ENCODE results near the gene RERE.

Gene RERE

GRCh38 chr1:8565802-8566201 is 251.6 kb downstream of the RERE start:
- FAIRE-seq, result no peak

DNA sequence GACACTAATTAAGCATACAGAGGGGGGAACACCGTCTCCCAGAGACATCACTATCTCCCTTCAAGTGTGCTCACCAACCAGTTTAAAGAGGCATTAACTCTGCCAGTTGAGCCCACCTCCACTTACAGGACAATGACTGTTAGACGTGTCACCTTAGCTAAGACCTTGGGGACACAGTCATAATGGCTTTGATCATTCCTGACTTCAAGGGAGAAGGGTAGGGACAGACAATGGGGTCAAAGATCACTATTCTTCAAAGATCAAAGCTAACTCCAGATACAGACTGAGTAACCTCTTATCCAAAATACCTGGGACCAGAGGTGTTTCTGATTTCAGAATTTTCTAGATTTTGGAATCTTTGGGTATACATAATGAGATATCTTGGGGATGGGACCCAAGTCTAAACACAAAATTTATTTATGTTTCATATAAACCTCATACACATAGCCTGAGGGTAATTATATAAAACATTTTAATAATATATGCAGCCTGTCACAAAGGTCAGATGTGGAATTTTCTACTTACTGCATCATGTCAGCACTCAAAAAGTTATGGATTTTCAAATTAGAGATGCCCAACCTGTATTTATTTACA is 253.4 kb downstream of the RERE start:
- FAIRE-seq, result no peak

DNA sequence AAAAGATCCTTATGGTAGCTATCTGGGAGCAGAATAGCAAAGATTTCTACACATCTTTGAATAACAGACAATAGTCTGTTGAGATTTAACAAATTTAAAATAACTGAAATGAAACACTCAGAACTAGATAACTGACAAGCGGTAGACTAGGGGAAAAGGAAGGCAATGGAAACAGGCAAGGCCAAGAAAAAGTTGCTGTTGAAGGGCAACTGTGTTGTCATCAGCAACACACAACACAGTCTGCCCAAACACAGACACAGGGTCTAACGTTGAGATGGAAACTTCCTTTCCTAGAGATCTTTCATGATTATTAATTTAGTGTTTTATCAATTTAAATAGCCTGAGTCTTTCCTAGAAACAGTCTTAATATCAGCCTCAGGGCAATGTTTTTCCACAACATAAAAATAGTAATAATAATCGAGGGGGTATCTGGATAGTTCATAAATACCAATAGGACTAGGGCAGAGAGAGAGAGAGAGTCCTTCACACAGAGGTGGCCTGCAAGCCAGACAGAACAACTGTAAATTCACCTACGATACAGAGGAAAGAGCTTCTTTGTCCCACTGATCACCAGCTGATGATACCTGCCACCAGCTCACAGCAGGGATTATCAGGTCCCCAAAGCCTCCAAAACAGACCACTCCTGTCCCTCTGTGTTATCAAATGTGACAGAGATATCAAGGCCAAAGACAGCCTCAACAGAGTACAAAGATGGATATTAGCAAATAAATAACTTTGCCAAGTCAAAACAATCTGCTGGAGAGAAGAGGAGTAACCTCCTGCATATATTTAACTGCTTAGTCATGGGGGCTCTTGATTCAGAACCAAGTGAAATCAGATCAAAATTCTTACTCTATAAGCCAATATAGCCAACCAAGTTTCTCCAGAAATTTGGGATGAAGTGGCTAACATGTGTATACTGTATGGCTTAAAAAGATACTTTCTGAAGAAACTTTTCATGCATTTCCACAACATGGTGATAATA is 254.3 kb downstream of the RERE start:
- FAIRE-seq, result no peak

DNA sequence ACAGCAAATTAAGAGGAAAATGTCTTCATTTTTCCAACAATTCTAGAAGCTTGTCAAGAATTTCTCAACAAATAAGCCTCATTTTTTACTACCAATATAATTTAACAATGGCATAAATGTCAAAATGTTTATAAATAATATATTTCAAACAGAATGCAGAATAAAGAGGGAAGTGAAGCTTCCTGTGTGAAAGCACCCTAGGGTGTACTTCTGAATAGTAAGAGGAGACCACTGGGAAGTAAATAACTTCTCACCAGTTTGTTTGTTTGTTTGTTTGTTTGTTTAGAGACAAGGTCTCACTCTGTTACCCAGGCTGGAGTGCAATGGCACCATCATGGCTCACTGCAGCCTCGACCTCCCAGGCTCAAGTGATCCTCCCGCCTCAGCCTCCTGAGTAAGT is 255.2 kb downstream of the RERE start:
- no peak for FAIRE-seq

- FAIRE-seq, result no peak
Observed at GRCh38 chr1:8560611-8561544, 256.6 kb downstream of the RERE start.

DNA sequence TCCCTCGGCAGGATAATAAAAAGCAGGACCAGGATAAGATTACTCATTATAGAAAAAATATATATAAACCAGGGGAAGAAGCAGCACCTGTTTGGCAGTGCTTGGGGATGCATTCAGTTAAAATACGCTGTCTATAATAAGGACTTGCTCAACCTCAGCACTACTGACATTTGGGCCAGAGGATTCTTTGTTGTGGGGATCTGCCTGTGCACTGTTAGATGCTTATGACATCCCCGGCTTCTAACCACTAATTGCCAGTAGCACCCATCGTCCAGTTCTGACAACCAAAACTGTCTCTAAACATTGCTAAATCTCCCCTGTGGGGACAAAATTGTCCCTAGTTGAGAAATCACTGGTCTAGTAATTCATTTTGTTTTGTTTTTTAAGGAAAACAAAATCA is 257.4 kb downstream of the RERE start:
- no peak for FAIRE-seq

DNA sequence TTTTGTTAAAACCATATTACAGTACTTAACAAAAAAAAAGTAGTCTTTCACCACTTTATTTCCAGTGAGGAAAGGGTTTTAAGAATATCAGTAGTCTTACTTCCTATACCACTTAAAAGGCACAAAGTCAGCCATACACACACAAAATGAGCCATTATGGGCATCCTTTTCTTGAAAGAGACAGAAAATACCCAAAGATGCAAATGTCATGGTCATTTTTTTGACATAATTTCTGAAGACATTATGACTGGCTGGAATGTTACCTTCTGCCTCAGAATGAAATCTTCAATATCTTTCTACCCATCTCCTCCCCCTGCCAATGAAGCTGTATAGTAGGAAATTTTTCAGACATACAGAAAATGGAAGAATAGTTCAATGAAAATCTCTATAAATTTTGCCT is 261.9 kb downstream of the RERE start:
- no peak for FAIRE-seq

DNA sequence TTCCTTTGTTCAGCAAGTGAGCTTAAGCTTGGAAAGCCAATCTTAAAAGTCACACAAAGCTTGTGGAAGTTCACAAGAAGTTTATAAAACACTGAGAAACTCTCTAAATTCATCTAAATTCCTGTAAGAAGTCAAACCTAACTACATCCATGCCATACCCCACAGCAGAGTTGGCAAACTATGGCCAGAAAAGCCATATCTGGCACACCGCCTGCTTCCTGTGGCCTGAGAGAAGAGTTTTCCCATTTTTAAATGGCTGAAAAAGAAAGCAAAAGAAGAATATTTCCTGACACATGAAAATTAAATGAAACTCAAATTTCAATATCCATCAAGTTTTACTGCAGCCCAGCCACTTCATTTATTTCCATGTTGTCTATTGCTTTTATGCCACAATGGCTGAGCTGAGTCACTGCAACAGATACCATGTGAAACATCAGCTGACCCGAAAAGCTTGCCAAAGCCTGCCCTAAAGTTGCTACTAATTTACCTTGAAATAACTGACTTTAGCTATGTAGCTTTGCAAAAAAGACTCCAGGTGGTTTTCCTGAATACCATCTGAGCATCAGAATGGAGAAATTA is 262.4 kb downstream of the RERE start:
- no peak for FAIRE-seq

GRCh38 chr1:8552820-8553397 is 264.5 kb downstream of the RERE start:
- no peak for FAIRE-seq

GRCh38 chr1:8551613-8552489 is 265.6 kb downstream of the RERE start:
- FAIRE-seq, result no peak

GRCh38 chr1:8551057-8551456 is 266.4 kb downstream of the RERE start:
- no peak for FAIRE-seq

DNA sequence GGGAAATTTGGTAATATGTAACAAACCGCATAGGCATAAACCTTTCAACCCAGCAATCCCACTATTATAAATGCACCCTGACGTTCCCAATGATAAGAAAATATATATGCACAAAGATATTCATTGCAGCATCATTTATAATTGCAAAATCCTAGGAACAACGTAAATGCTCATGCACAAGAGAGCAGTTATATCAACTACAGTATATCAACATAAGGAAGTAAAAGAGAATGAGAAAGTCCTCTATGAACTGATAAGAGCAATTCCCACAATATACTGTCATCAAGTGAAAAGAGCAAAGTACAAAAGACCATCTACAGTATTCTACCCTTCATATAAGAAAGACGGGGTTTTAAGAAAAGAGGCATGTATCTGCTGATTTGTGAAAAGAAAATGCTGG is 269.6 kb downstream of the RERE start:
- FAIRE-seq, result no peak

DNA sequence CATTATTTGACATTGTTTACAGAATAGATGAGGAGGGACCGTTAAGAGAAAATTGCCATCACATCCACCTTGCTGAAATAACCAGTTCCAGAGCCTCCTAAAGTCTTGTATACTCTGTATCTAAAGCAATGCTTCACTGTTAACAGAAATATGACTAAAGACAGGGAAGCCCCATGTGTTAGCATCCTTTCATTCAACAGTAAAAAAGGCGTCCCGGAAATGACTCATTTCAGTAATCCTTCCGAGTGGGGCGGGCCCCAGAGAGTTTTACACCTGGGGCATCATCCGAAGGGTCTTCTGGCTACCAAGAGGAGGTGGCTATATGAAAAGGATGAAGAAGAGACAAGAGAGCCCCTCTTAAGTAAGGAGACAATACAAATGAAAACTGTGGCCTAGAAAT is 272.4 kb downstream of the RERE start:
- no peak for FAIRE-seq

GRCh38 chr1:8544644-8545043 is 272.8 kb downstream of the RERE start:
- no peak for FAIRE-seq

DNA sequence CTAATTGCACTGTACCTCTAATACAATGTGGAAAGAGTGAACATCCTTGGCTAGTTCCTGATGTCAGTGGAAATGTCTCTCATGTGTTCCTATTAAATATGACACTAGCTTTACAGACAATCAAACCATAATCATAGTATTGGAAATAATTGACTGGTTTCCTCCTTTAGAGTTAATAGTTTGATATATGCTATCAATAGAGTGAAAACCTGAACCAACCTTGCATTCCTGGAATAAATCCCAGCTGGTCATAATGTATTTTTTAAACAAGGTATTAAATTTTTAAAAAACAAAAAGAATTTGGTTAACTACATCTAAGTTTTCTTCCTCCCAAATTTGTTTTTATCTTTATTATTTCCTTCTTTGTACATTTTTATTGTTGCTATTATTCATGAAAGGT is 273.5 kb downstream of the RERE start:
- FAIRE-seq, result no peak

DNA sequence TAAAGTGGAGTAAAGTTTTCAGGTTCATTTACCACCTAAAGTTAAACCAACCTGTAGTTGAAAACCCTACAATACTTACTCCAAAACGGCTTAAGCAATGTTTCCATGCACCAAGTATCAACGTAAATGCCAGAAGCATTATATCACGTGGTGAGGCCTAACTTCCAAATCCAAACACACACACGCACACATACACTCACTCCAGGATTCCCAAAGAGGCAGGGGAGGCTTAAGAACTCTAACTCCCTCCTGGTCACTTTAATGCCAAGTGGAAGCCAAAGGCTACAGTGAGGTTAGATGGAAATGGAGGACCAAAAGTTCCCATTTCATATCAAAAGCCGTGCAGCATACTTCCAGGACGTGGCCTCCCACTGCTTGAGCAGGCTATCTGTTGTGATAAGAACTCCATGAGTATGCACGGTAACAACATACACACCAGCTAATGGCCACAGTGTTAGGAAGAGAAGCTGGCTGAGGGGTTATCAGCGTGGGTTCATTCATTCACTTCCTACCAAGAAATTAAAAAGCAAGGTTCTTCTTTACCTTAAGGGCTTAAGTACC is 275.4 kb downstream of the RERE start:
- FAIRE-seq, result no peak

DNA sequence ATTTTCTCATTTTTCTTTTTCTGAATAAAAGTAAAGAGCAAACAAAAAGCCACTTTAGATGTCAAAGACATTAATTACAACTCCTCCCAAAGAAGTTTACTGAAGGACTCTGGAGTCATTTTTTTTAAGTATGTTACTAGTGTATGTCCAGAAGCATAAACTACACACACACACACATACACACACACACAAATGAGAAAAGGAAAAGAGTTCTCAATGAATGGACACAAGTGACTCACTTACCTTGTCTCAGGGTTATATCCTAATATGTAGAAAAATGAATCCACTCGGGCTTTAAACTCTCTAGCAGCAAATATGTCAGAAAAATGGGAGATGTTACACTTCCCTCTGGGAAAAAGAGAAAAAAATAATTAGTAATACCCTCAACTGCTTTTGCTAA is 276.5 kb downstream of the RERE start:
- FAIRE-seq, result no peak

DNA sequence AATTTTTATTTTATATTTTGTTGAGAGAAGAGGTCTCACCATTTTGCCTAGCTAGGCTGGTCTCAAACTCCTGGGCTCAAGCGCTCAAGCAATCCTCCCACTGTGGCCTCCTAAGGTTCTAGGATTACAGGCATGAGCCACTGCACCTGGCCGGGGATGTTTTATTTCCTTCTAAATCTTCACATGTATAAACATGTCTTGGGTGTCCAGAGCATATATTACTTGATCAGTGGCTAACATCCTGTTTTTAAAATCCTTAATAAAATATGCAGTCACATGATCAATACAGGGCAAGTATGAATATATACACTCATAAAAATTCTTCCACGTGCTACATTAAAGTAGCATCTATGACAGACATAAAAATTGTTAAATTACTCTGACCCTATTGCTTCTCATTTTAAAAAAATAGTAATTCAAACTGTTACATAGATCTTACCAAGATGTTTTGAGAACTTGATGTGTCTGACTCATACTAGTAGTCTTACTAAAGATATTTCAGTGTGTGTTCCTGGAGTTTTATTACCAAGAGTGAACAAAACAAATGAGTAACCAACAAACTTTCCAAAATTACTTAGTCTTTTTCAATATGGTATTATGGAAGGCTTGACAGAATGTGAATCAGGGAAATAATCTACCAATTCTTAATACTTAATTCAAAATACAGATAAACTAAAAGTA is 277.0 kb downstream of the RERE start:
- FAIRE-seq, result peak; percentile 97

GRCh38 chr1:8539683-8540082 is 277.8 kb downstream of the RERE start:
- FAIRE-seq, result no peak

- no peak for FAIRE-seq
Observed at GRCh38 chr1:8538502-8538901, 278.9 kb downstream of the RERE start.
